ENCODE measurements around the gene NBEAL1.
"Not testable (repeated sequence)": the region's sequence is repeated elsewhere in the genome, so short reads cannot be mapped to it uniquely, and the experiment has no call there.

The NBEAL1 gene

GRCh38 chr2:203040966-203041521 is 26.4 kb downstream of the NBEAL1 start:
- DNase-seq: no peak

GRCh38 chr2:203042178-203042577 is 27.5 kb downstream of the NBEAL1 start:
- no peak for DNase-seq

GRCh38 chr2:203043226-203043625 is 28.6 kb downstream of the NBEAL1 start:
- DNase-seq: no peak

- DNase-seq: no peak
Measured at GRCh38 chr2:203045867-203046266, 31.2 kb downstream of the NBEAL1 start.

- DNase-seq: no peak
Measured at GRCh38 chr2:203052539-203052938, 37.9 kb downstream of the NBEAL1 start.

- DNase-seq: no peak
Measured at GRCh38 chr2:203059567-203060240, 45.0 kb downstream of the NBEAL1 start.

GRCh38 chr2:203061346-203061745 is 46.7 kb downstream of the NBEAL1 start:
- peak; percentile 79 for DNase-seq

GRCh38 chr2:203062126-203062525 is 47.5 kb downstream of the NBEAL1 start:
- DNase-seq: peak; percentile 13

- DNase-seq: not testable (repeated sequence)
Measured at GRCh38 chr2:203066519-203067091, 51.9 kb downstream of the NBEAL1 start.

- no peak for DNase-seq
Measured at GRCh38 chr2:203070701-203071100, 56.0 kb downstream of the NBEAL1 start.

GRCh38 chr2:203071148-203071547 is 56.5 kb downstream of the NBEAL1 start:
- DNase-seq: no peak

GRCh38 chr2:203072371-203072770 is 57.7 kb downstream of the NBEAL1 start:
- no peak for DNase-seq

- peak; percentile 34 for DNase-seq
Measured at GRCh38 chr2:203077451-203077850, 62.8 kb downstream of the NBEAL1 start.

- DNase-seq: no peak
Measured at GRCh38 chr2:203080447-203081045, 65.9 kb downstream of the NBEAL1 start.

- DNase-seq: no peak
Measured at GRCh38 chr2:203083328-203083727, 68.7 kb downstream of the NBEAL1 start.

- not testable (repeated sequence) for DNase-seq
Measured at GRCh38 chr2:203086381-203086780, 71.7 kb downstream of the NBEAL1 start.

GRCh38 chr2:203090721-203091120 is 76.0 kb downstream of the NBEAL1 start:
- not testable (repeated sequence) for DNase-seq

GRCh38 chr2:203097735-203098134 is 83.1 kb downstream of the NBEAL1 start:
- no peak for DNase-seq

GRCh38 chr2:203102357-203102756 is 87.7 kb downstream of the NBEAL1 start:
- peak; percentile 5 for DNase-seq

- DNase-seq: no peak
Measured at GRCh38 chr2:203104273-203104672, 89.6 kb downstream of the NBEAL1 start.

GRCh38 chr2:203105996-203106395 is 91.3 kb downstream of the NBEAL1 start:
- no peak for DNase-seq

GRCh38 chr2:203110496-203110895 is 95.8 kb downstream of the NBEAL1 start:
- DNase-seq: not testable (repeated sequence)

GRCh38 chr2:203112342-203112741 is 97.7 kb downstream of the NBEAL1 start:
- no peak for DNase-seq

GRCh38 chr2:203115201-203115700 is 100.6 kb downstream of the NBEAL1 start:
- DNase-seq: not testable (repeated sequence)
